HFF-Myc (cell line): ENCODE data around the gene LRRC49.

Experiments used
- DNase-seq: peaks from one replicate; pipeline ENCODE4 v3.0.0-alpha.2; 2011; ENCODE audit warnings: low read depth; ENCODE audit errors: extremely low read depth
- H3K4me3 ChIP-seq: replicated peaks from 2 replicates; pipeline ENCODE4 v1.5.1; 2011; ENCODE audit warnings: low read depth, mild to moderate bottlenecking, control low read depth, low read length
- TF ChIP-seq, protein P1 (sequence below): IDR thresholded peaks from 2 replicates; pipeline ENCODE4 v1.5.1; 2012; ENCODE audit warnings: mild to moderate bottlenecking, low read depth, low read length, control low read depth; ENCODE audit errors: missing control alignments

LRRC49 gene

DNA sequence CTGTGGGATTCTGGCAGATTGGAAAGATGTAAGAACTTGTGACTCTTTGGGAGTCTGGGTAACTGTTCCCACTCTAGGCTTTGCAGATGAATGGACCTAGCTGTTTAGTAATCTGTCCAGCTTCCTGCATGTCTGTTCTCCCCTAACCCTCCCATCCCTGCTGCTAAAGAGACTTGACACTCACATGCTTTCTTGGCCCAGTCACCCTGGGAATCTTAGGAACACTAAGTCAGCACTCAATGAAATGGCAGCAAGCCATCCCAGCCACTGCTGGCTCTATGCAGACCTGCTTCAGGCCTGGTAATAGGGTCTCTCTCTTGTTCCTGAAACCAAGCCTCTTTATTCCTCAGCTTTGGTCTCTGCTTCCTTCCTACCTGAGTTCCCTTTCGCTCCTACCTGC, 158.9 kb downstream of the LRRC49 start:
- DNase-seq: no peak
- no peak overlapping the region for H3K4me3 ChIP-seq
- TF ChIP-seq, protein P1, sequence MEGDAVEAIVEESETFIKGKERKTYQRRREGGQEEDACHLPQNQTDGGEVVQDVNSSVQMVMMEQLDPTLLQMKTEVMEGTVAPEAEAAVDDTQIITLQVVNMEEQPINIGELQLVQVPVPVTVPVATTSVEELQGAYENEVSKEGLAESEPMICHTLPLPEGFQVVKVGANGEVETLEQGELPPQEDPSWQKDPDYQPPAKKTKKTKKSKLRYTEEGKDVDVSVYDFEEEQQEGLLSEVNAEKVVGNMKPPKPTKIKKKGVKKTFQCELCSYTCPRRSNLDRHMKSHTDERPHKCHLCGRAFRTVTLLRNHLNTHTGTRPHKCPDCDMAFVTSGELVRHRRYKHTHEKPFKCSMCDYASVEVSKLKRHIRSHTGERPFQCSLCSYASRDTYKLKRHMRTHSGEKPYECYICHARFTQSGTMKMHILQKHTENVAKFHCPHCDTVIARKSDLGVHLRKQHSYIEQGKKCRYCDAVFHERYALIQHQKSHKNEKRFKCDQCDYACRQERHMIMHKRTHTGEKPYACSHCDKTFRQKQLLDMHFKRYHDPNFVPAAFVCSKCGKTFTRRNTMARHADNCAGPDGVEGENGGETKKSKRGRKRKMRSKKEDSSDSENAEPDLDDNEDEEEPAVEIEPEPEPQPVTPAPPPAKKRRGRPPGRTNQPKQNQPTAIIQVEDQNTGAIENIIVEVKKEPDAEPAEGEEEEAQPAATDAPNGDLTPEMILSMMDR: no peak

DNA sequence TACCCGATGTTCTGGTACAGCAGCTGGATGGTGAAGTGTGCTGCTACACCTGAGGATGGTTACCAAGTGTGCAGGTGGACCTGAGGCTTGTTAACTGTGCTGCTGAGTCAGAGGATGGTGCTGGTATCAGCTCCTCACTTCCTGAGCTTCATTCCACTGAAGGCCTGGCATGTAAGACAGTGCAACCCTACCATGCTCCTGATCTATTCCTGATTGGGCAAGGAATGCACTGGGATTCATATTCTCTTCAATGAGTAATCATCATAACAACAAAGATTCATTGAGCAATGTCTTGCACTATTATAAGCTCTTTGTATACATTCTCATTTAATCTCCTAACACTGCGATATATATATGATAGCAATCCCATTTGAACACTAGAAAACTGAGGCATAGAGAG, 159.7 kb downstream of the LRRC49 start:
- TF ChIP-seq, protein P1: no peak
- H3K4me3 ChIP-seq: no peak overlapping the region
- DNase-seq: no peak

DNA sequence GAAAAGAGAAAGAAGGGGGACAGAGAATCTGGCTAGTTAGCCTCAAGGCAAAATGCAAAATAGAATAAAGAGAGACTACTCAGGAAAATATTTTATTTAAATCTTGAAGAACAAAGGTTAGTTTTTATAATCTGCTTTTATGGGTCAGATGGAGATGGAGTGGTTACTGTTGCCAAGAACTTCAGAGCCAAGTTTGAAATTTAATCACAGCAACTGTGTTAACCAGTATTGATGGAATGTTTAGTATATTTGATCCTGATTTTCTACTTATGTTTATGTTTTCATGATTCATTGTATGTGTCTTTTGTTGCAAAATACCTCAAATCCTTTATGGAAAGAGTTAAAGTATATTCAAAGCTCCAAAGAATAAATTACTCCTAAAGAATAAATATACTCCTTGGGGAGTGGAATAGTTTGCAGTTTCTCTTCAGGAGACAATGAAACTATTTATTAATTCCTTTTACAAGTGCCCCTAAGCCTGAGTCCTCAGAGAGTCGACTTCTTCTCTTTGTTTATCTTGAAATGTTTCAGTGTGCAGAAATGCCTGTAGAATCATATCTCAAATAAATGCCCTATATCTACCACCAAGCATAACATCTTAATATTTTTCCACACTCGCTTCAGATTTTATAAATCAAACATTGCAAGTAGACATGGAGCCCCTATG, 161.8 kb downstream of the LRRC49 start:
- no peak for DNase-seq

DNA sequence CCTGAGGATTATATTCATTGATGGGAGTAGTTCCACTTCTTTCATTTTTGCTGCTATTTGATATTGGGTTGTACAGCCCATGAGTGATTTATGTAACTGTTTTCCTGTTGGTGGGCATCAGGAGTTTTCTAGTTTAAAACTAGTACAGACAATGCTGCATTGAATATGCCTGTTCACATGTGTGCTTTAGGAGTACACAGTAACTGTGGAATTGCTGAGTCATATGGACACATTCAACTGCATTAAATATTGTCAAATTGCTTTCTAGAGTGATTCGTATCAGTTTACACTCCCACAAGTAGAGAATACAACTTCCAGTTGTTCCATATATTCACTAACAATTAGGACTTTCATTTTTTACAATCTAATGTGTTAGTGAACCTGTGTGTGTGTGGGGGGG, 162.8 kb downstream of the LRRC49 start:
- TF ChIP-seq, protein P1: no peak
- no peak for DNase-seq
- no peak overlapping the region for H3K4me3 ChIP-seq

More for the DNA sequence above, 161.8 kb downstream of the LRRC49 start:
- TF ChIP-seq, protein P1: no peak
- no peak overlapping the region for H3K4me3 ChIP-seq

DNA sequence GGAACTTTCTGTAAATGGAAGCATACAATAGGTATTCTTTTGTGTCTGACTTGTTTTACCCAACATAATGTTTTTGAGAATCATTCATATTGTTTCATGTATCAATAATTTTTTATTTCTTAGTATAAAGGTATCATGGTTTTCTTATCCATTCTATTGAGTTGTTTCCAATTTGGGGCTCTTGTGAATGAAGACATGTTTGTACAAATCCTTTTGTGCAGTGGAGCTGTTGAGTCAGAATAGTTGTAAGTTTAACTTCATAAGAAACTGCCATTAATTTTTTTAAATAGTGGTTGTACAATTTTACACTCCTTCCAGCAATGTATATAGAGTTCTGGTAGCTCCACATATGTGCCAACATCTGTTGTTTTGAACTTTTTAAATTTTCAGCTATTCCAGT, 163.5 kb downstream of the LRRC49 start:
- TF ChIP-seq, protein P1: no peak
- H3K4me3 ChIP-seq: no peak overlapping the region
- no peak for DNase-seq

DNA sequence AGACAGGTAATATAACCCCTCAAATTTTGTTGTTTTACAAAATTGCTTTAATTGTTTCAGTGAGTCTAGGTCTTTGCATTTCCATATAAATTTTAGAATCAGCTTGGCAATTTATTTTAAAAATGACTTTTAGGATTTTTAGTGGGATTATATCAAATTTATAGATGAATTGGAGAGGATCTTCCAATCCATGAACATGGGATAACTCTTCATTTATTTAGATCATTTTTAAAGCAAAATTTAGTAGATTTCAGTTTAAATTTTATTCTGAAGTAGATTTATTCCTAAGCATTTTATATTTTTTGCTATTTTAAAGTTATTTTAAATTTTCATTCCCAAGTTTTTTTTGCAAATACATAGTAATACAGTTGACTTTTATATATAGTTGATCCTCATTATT, 164.5 kb downstream of the LRRC49 start:
- H3K4me3 ChIP-seq: no peak overlapping the region
- TF ChIP-seq, protein P1: no peak
- no peak for DNase-seq

DNA sequence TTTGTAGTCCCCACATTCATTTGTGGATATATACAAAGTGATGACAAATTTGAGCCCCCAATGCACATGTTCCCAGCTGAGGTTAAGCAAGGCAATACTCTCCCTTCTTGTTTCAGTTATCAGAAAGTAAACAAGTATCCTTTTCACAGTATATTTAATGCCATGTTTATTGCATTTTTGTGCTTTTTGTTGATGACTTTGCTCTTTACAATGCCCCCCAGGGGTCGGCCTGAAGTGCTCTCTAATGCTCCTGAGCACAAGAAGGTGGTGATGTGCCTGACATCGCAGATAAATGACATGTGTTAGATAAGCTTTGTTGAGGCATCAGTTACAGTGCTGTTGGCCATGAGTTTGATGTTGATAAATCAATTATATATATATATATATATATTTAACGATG, 165.0 kb downstream of the LRRC49 start:
- no peak for DNase-seq
- TF ChIP-seq, protein P1: no peak
- H3K4me3 ChIP-seq: no peak overlapping the region
